Esophagus muscularis mucosa (tissue), 4 donors: ENCODE data around the gene GGCX.

Experiments
- CTCF ChIP-seq, 3 experiments: fragments of 200-600 bp in 2 of 3; fragments of 450-650 bp in 1 of 3; sonication (generic) in 2 of 3; IDR thresholded peaks; one replicate each; pipeline ENCODE4 v1.5.1; 2017 to 2019; ENCODE audit warnings: antibody characterized with exemption in 3 of 3, mild to moderate bottlenecking in 2 of 3, moderate library complexity in 1 of 3
- EP300 ChIP-seq: sonication (generic); formaldehyde crosslinking; IDR thresholded peaks from one replicate; pipeline ENCODE4 v1.6.1; 2017; ENCODE audit warnings: antibody characterized with exemption
- POLR2AphosphoS5 ChIP-seq, 2 donors: sonication (generic); formaldehyde crosslinking; IDR thresholded peaks; one replicate each; pipeline ENCODE4 v1.6.1; 2017; ENCODE audit warnings: antibody characterized with exemption in 2 of 2

- no peak for TF ChIP-seq CTCF (IDR thresholded peaks at IDR 0.05)
- TF ChIP-seq EP300 = no peak
- TF ChIP-seq POLR2AphosphoS5 (IDR thresholded peaks at IDR 0.05) = no peak
Measured at GRCh38 chr2:85597241-85597640, 35.9 kb upstream of the GGCX start.
